Kasumi-1 (cell line): Measurements from ENCODE around the gene TRPM5.

Experiments
- DNase-seq, 2 experiments: peaks; one replicate each; lab custom pipeline; 2025; lab: John Stamatoyannopoulos, UW

The TRPM5 gene

GRCh38 chr11:2437516-2437915, 6.8 kb downstream of the TRPM5 start:
- DNase-seq: no peak

DNA sequence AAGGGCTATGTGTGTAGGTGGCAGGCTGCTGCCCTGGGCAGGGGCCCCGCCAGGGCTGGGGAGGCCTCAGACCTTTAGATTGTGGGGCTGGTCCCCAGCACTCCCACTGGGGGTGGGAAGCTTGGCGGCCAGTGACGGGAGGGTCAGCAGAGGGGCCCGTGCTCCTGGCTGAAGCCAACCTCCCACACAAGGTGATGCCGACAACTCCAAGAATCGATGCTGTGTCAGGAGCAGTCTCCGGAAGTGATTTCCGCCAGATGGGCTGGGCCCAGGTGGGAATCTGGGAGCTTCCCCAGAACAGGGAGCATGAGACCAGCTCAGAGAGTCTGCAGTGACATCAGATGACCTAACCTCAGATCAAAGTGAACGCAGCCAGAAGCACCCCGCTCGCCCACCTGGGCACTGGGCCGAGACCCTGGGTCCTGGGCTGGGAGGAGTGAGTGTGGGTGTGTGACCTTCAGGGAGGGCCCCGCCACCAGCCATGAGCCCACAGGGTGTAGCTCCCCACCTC, 7.7 kb downstream of the TRPM5 start:
- DNase-seq: no peak

DNA sequence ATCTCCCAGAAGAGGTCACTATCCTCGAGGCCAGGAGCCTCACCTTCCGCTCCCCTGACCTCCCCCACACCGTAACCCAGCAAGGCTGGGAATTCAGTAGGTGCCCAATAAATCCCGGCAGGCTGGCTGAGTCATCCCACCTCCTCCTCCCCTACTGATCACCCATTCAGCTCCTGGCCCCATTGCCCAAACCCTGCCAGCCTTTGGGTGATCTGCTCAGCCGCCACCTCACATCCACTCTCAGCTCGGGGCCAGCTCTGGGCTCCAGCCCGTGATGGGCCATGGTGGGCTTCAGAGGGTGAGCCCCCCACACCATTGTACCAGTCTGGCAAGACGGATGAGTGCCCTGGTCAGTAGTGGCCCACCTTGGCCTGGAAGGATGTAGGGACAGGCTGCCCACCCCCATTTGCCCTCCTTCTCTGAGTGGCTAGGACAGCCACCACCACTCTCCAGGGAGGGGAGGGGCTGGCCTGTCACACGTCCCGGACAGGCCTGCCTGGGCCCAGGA, 8.2 kb downstream of the TRPM5 start:
- DNase-seq: no peak

DNA sequence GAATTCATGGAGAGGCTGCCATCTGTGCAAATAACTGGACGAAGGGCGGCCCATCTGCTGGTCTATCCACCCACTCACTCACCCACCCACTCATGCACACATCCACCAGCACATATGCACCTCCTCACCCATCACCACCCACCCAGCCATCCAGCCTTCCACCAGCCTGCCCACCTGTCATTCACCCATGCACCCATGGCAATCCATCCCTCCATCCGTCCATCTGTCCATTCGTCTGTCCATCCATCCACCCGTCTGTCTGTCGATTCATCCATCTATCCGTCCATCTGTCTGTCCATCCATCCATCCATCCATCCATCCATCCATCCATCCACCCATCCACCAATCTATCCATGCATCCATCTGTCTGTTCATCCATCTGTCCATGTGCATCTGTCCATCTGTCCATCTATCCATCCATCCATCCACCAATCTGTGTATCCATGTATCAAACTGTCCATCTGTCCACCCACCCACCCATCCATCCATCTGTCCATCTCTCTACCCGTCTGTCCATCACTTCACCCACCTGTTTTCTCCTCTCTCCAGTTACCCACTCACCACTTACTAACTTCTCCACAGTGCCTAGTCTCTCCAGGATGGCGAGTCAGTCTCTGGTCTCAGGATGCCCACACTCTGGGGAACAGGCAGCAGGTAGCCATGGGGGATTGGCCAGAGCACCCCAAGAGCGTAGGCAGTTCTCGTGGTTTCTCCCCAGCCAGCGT, 8.9 kb downstream of the TRPM5 start:
- DNase-seq: no peak

- DNase-seq: no peak
These were observed 9.6 kb downstream of the TRPM5 start for GRCh38 chr11:2434506-2435255.

DNA sequence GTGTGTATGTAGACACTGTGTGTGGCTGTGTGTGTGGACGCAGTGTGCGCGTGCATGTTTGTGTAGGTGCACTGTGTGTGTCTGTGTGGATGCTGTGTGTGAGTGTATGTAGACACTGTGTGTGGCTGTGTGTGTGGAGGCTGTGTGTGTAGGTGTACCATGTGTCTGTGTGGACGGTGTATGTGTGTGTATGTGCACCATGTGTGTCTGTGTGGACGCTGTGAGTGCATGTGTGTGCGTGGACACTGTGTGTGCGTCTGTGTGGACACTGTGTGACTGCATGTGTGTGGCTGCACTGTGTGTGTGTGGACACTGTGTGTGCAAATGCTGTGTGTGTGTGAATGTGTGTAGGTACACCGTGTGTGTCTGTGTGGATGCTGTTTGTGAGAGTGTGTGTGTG, 10.3 kb downstream of the TRPM5 start:
- no peak for DNase-seq

DNA sequence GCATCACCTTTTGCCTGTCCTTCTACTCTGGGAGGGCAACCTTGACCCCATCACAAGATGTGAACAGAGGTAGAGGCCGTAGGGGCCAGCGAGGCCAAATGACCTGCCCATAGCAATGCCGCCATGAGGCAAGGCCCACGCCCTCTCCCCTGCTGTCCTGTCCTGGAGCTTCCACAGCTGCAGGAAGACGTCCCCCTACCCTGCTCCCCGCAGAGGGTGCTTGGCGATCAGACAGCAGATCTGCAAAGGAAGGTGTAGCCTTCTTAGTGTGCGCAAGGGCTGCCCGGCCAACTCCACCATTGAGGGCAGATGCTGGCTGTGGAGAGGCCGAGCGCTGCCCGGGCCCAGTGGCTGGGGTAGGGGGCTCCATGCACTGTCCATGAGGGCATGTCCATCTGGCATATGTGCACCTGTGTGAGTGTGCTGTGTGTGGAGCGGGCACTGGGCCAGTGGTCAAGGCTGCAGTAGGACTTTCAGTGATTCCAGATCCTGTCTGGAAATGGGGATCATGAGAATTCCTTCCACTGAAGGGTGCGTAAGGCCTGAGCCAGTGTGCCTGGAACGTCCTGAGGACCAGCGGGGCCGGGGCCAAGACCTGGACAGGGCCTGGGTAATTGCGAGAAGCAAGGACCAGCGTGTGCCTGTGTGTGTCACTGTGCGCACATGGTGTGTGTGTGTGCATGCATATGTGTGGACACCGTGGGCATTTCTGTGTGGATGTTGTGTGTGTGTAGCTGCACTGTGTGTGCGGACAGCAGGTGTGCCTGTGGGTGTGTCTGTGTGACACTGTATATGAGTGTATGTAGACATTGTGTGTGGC, 11.0 kb downstream of the TRPM5 start:
- DNase-seq: no peak

- no peak for DNase-seq
These were observed 11.7 kb downstream of the TRPM5 start for GRCh38 chr11:2432628-2433071.

GRCh38 chr11:2432171-2432621, 12.1 kb downstream of the TRPM5 start:
- DNase-seq: no peak

DNA sequence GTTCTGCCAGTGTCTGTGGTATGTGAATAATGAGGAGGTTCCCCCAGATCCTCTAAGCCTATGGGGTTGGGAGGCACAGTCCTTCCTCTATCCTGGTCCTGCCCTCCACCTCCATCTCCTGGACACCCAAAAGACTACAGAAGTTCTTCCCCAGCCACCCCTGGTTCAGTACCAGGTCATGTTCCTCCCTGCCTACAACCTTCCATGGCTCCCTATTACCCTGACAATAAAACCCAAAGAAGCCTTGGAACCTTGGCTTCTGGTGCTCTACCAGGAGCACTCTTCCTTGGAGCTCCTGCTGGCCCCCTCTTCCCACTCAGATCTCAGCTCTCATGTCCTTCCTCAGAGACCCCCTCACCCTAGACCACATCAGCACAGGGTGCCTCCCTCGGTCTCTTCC, 12.9 kb downstream of the TRPM5 start:
- DNase-seq: no peak

GRCh38 chr11:2428322-2428795, 16.0 kb downstream of the TRPM5 start:
- peak; percentile 63 to 75 for DNase-seq

GRCh38 chr11:2427721-2428321, 16.5 kb downstream of the TRPM5 start:
- DNase-seq: no peak

DNA sequence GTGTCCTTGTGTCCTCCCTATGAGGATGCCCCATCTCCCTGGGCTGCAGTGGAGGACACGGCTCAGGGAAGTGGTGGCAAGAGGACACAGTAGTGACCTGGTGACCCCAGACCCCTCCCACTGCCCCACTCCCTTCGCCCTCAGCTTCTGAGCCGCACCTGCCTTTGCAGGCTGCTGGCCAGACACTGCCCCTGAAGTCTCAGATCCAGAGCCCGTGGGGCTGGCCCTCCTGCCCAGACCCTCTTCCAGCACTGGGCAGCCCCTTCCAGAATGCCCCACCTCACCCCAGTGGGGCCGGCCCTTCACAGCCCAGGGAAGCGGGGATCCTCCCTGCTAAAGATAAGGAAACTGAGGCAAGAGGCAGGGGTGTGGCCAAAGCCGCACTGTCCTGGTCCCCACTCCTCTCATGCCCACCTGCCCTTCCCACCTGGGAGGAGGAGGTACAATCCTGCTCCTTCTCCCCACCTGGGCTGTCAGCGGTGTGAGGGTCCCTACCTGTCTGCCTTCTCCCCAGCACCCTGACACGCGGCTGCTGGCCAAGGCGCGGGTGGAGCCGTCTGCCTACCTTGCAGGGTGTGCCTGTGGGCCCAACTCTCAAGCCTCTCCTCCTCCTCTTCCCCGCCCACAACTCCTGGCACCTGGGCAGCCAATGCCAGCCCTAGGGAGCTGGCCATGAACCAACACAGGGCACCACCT, 17.3 kb downstream of the TRPM5 start:
- DNase-seq: no peak

DNA sequence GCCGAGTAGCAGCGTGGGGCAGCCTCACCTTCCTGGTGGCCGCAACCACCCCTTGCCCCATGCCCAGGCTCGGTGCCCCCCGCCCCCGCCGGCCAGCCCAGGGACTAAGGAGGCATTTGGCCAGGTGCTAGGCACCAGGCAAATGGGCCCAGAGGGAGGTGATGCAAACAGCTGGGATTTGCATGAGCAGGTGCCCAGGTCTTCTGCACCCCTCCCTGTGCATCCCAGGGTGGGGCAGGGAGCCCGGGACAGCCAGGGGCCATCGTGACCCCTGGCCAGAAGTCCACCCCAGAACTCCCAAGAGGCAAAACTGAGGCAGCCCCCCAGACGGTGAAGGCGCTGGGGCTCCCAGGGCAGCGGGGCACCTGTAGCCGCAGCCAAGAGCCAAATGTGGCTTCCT, 18.1 kb downstream of the TRPM5 start:
- DNase-seq: no peak

- no peak for DNase-seq
These were observed 18.8 kb downstream of the TRPM5 start for GRCh38 chr11:2425506-2425905.

DNA sequence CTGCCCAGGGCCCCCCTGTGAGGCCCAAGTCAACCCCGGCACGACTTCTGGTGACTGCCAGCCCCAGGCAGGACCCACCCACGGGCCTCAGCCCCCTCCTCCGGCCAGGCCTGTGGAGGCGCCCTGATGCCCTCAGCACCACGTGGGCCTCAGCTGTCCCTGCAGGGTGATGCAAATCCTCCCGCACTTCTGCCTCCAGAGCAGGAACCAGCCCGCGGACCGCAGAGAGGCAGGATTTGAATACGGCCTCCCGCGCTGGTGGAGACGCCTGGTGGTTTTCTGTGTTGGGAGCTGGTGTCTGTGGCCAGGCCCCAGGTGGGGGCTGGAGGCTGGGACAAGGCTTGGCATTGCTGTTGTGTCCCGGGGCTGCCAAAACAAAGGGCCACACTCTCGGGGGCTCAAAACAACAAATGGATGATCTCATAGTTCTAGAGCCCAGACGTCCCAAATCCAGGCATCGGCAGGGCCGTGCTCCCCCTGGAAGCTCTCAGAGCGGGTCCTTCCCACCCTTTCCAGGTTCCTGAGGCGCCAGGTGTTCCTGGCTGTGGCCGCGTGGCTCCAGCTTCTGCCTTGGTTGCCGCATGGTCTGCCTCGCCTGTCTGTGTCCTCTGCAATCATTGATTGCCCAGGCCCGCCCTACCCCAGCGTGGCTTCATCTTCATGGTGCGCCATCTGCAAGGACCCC, 19.4 kb downstream of the TRPM5 start:
- DNase-seq: no peak

GRCh38 chr11:2423157-2424025, 20.9 kb downstream of the TRPM5 start:
- no peak for DNase-seq

- no peak for DNase-seq
These were observed 21.7 kb downstream of the TRPM5 start for GRCh38 chr11:2422461-2423156.

DNA sequence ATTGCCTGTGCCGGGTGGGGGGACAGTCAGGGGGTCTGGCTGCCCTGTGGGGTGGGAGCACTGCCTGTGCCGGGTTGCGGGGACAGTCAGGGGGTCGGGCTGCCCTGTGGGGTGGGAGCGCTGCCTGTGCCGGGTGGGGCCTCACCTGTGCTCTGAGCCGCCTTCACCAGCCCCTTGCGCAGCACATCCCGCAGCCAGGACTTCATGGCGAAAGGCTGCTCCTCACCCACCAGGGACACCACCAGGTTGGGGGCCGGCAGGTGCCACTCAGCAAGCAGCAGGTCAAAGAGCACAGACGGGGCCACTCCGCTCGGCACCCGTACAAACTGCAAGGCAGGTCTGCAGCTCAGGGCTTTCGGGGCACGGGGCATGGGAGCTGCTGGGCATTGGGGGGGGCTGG, 22.3 kb downstream of the TRPM5 start:
- no peak for DNase-seq
